HG02642 (cell line): ENCODE measurements around the gene FKBP1C.

Experiments used
- ATAC-seq: cut with Tn5 transposase; IDR thresholded peaks from one replicate; pipeline ENCODE4 v1.9.1; 2021; ENCODE audit warnings: mild to moderate bottlenecking; ENCODE audit not compliant: unreplicated experiment, poor library complexity

The FKBP1C gene

DNA sequence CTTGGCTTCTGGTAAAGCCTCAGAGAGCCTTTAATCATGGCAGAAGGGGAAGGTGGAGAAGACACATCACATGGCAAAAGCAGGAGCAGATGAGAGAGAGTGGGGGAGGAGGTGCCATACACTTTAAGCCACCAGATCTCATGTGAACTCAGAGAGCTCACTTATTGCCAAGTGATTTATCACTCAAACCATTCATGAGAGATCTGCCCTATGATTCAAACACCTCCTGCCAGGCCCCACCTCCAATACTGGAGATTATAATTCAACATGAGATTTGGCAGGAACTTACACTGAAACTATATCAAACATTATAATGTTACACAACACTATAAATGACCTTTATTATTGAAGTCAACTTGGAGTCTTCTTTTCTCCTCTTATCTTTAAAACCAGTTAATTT is 47.9 kb downstream of the FKBP1C start:
- no peak for ATAC-seq

DNA sequence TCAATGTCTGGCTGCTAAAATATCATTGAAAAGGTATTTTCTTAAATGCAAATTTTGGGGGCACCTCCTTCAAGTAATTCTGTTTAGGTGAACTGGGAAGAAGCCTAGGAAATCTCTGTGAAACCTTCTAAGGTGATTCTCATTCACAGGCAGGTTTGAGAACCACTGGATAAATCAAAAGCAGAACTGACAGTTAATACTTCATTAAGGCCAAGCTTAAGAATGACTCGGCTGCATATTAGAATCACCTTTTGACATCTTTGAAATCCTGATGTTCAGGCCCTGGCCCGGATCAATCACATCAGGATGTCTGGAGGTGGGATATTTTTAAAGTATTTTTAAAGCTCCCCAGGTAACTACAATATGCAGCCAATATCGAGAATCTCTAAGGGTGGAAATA is 50.6 kb downstream of the FKBP1C start:
- ATAC-seq: no peak
